H1 (cell line): Measurements from ENCODE around the gene IFNL4. TPM values are rescaled to one million over a fixed set of nuclear protein-coding genes. Genes with fewer than 3 reads are reported as not detected.

Experiments
- CTCF ChIA-PET: fragments of 300-600 bp; sonication (Branson Sonifier 250); formaldehyde crosslinking; loops from one replicate; lab custom pipeline; 2021; ENCODE audit not compliant: partially characterized antibody; lab: Charles Lee
- POLR2A ChIA-PET: fragments of 300-600 bp; sonication (Branson Sonifier 250); formaldehyde crosslinking; loops from one replicate; lab custom pipeline; 2021; ENCODE audit warnings: inconsistent platforms; ENCODE audit not compliant: partially characterized antibody; lab: Charles Lee
- DNase-seq, 2 experiments: peaks; one replicate each; pipeline versions ENCODE4 v3.0.0 to v3.0.0-alpha.2; 2010 to 2022; ENCODE audit warnings: low spot score in 2 of 2, low read depth in 1 of 2, mixed read lengths in 1 of 2
- FAIRE-seq: peaks from 2 replicates; lab custom pipeline; 2011; peaks lifted over from hg19 to GRCh38; lab: Jason Lieb, UNC
- H2AFZ ChIP-seq: 2 replicates; pipeline ENCODE4 v1.8.1; 2012; ENCODE audit warnings: low read length, inconsistent platforms
- H2AK5ac ChIP-seq: 2 replicates; pipeline ENCODE4 v1.6.1; 2013; ENCODE audit warnings: low read depth, low read length
- H2BK120ac ChIP-seq: replicated peaks from 2 replicates; pipeline ENCODE3; 2013; ENCODE audit warnings: low read depth, low read length, inconsistent platforms
- H2BK12ac ChIP-seq: 2 replicates; pipeline ENCODE4 v1.6.1; 2013; ENCODE audit warnings: low read depth, low read length
- H2BK15ac ChIP-seq: 2 replicates; pipeline ENCODE4 v1.6.1; 2013; ENCODE audit warnings: low read length
- H2BK20ac ChIP-seq: 2 replicates; pipeline ENCODE4 v1.6.1; 2013; ENCODE audit warnings: low read length
- H2BK5ac ChIP-seq: 2 replicates; pipeline ENCODE4 v1.6.1; 2013; ENCODE audit warnings: low read depth, low read length
- H3K14ac ChIP-seq: 2 replicates; pipeline ENCODE4 v1.6.1; 2013; ENCODE audit warnings: inconsistent platforms; ENCODE audit not compliant: insufficient read length
- H3K18ac ChIP-seq: 2 replicates; pipeline ENCODE4 v1.6.1; 2013; ENCODE audit warnings: low read length; ENCODE audit errors: extremely low read depth
- H3K23ac ChIP-seq: 2 replicates; pipeline ENCODE4 v1.6.1; 2013; ENCODE audit warnings: inconsistent platforms; ENCODE audit not compliant: insufficient read length
- H3K23me2 ChIP-seq: 2 replicates; pipeline ENCODE4 v1.6.1; 2013; ENCODE audit warnings: low read depth, low read length
- H3K27ac ChIP-seq: 2 replicates; pipeline ENCODE4 v1.6.1; 2011; ENCODE audit warnings: low read depth, low read length, inconsistent platforms
- H3K27me3 ChIP-seq, 4 experiments: replicated peaks in 1 of 4; 1 replicate in 1 of 4; 2 replicates in 3 of 4; pipeline versions ENCODE4 v1.6.1 to v1.8.1; 2011 to 2013; ENCODE audit warnings: low read length in 3 of 4, mild to moderate bottlenecking in 3 of 4, inconsistent platforms in 2 of 4, mixed read lengths in 2 of 4, moderate library complexity in 1 of 4; ENCODE audit not compliant: control insufficient read depth in 3 of 4, insufficient read depth in 3 of 4; ENCODE audit errors: extremely low read depth in 1 of 4
- H3K36me3 ChIP-seq, 4 experiments: 2 replicates each; pipeline versions ENCODE4 v1.6.1 to v1.8.1; 2011 to 2013; ENCODE audit warnings: mild to moderate bottlenecking in 4 of 4, low read length in 3 of 4, moderate library complexity in 2 of 4, control low read depth in 1 of 4, inconsistent platforms in 1 of 4; ENCODE audit not compliant: insufficient read depth in 4 of 4, control insufficient read depth in 2 of 4
- H3K4ac ChIP-seq: replicated peaks from 2 replicates; pipeline ENCODE3; 2013; ENCODE audit warnings: low read length, low read depth, mixed read lengths, inconsistent platforms; ENCODE audit not compliant: insufficient read length
- H3K4me1 ChIP-seq, 4 experiments: replicated peaks in 1 of 4; 1 replicate in 1 of 4; 2 replicates in 3 of 4; pipeline versions ENCODE4 v1.6.1 to v1.8.1; 2011 to 2013; ENCODE audit warnings: low read length in 3 of 4, inconsistent platforms in 2 of 4, mixed read lengths in 1 of 4; ENCODE audit not compliant: insufficient read depth in 4 of 4, control insufficient read depth in 3 of 4
- H3K4me2 ChIP-seq, 2 experiments: 2 replicates each; pipeline versions ENCODE4 v1.6.1 to v1.8.1; 2011 to 2013; ENCODE audit warnings: low read depth in 2 of 2, low read length in 2 of 2, control low read depth in 1 of 2, inconsistent platforms in 1 of 2, mild to moderate bottlenecking in 1 of 2; ENCODE audit not compliant: insufficient read depth in 1 of 2
- H3K4me3 ChIP-seq, 4 experiments: fragments of 200-600, 300-600 bp in 1 of 4; sonication (generic), shearing (Covaris generic), sonication (Bioruptor Twin) in 1 of 4; 2 replicates each; pipeline versions ENCODE4 v1.5.1 to v1.8.1; 2011 to 2016; ENCODE audit warnings: low read length in 4 of 4, low read depth in 3 of 4, control low read depth in 2 of 4, inconsistent platforms in 2 of 4, mild to moderate bottlenecking in 2 of 4, mixed read lengths in 1 of 4, moderate library complexity in 1 of 4; ENCODE audit not compliant: insufficient read depth in 2 of 4; ENCODE audit errors: extremely low read depth in 1 of 4
- H3K56ac ChIP-seq: replicated peaks from 2 replicates; pipeline ENCODE3; 2013; ENCODE audit warnings: low read depth, mild to moderate bottlenecking, mixed read lengths, low read length, inconsistent platforms; ENCODE audit not compliant: insufficient read length
- H3K79me1 ChIP-seq: 2 replicates; pipeline ENCODE4 v1.6.1; 2013; ENCODE audit warnings: low read depth, low read length, control low read depth
- H3K79me2 ChIP-seq, 2 experiments: 2 replicates each; pipeline versions ENCODE4 v1.6.1 to v1.8.1; 2012 to 2013; ENCODE audit warnings: low read length in 2 of 2, mild to moderate bottlenecking in 2 of 2, inconsistent platforms in 1 of 2; ENCODE audit not compliant: insufficient read depth in 2 of 2, control insufficient read depth in 1 of 2
- H3K9ac ChIP-seq, 4 experiments: replicated peaks in 1 of 4; 1 replicate in 1 of 4; 2 replicates in 3 of 4; pipeline versions ENCODE4 v1.6.1 to v1.8.1; 2011 to 2013; ENCODE audit warnings: low read depth in 3 of 4, low read length in 3 of 4, control low read depth in 2 of 4, mild to moderate bottlenecking in 2 of 4, moderate library complexity in 2 of 4, inconsistent platforms in 1 of 4; ENCODE audit errors: extremely low read depth in 1 of 4
- H3K9me3 ChIP-seq, 2 experiments: 2 replicates each; pipeline versions ENCODE4 v1.6.1 to v1.8.1; 2012 to 2013; ENCODE audit warnings: mild to moderate bottlenecking in 2 of 2, moderate library complexity in 2 of 2, control low read depth in 1 of 2, inconsistent platforms in 1 of 2, low read depth in 1 of 2, low read length in 1 of 2, mixed read lengths in 1 of 2; ENCODE audit not compliant: insufficient read depth in 2 of 2
- H4K20me1 ChIP-seq, 2 experiments: replicated peaks in 1 of 2; 2 replicates each; pipeline versions ENCODE3 to v1.8.1; 2011 to 2013; ENCODE audit warnings: inconsistent platforms in 2 of 2, low read length in 2 of 2, mild to moderate bottlenecking in 1 of 2; ENCODE audit not compliant: insufficient read depth in 2 of 2, control insufficient read depth in 1 of 2
- H4K5ac ChIP-seq: 2 replicates; pipeline ENCODE4 v1.6.1; 2013; ENCODE audit warnings: low read length, low read depth, mixed read lengths, inconsistent platforms; ENCODE audit not compliant: insufficient read length
- H4K8ac ChIP-seq: 2 replicates; pipeline ENCODE4 v1.8.0; 2013; ENCODE audit warnings: mild to moderate bottlenecking, moderate library complexity, low read length, inconsistent platforms; ENCODE audit not compliant: insufficient read depth; ENCODE audit errors: extremely low read depth
- H4K91ac ChIP-seq: replicated peaks from 2 replicates; pipeline ENCODE3; 2013; ENCODE audit warnings: low read length, mixed read lengths, inconsistent platforms; ENCODE audit not compliant: insufficient read length
- GABPA ChIP-seq: IDR thresholded peaks from 2 replicates; pipeline ENCODE4 v1.6.1; 2011; ENCODE audit warnings: mild to moderate bottlenecking, low read length, moderate library complexity, borderline replicate concordance; ENCODE audit not compliant: insufficient read depth
- RFX5 ChIP-seq: IDR thresholded peaks from 2 replicates; pipeline ENCODE4 v1.6.1; 2011; ENCODE audit warnings: low read depth, low read length, improper control_type of control experiment, borderline replicate concordance
- WGBS, 2 experiments: shearing (Covaris generic) in 1 of 2; methylation state at CpG; one replicate each; pipeline versions ENCODE4 v1.1.6 to v1.1.7; 2013 to 2015; ENCODE audit warnings: low lambda C conversion rate in 2 of 2, mixed read lengths in 2 of 2, inconsistent platforms in 1 of 2, low coverage in 1 of 2, missing lambda C conversion rate in 1 of 2; ENCODE audit not compliant: insufficient replicate concordance in 2 of 2, insufficient coverage in 1 of 2, insufficient read length in 1 of 2; ENCODE audit errors: extremely low coverage in 1 of 2, missing lambda C conversion rate in 1 of 2; 5-methylcytosine and 5-hydroxymethylcytosine counted together
- polyA plus RNA-seq, 7 experiments: library from polyadenylated mRNA; depleted of rRNA in 3 of 7; stranded (reverse) in 5 of 7; unstranded in 2 of 7; fragments of >200 nt in 5 of 7; fragments of 200-250 nt in 2 of 7; gene quantifications; 1 replicate in 5 of 7; 2 replicates in 1 of 7; 4 replicates in 1 of 7; pipeline versions ENCODE4 v1.2.1 to v1.2.3, GENCODE V29; 2011 to 2013; ENCODE audit warnings: missing spikeins in 2 of 7, mixed read lengths in 2 of 7
- total RNA-seq: library from RNA; stranded (reverse); fragmentation: NEBNext Ultra II Directional; extraction: Animal tissue kit (Norgen Biotek cat#: 25700); gene quantifications from 2 replicates; pipeline ENCODE4 v1.2.1, GENCODE V29; 2021

IFNL4 gene
- total and polyA plus RNA-seq, 2 of the 8 experiments (the other 6 are each of a cell fraction or from before 2014, with no cell fraction given), result not detected

DNA sequence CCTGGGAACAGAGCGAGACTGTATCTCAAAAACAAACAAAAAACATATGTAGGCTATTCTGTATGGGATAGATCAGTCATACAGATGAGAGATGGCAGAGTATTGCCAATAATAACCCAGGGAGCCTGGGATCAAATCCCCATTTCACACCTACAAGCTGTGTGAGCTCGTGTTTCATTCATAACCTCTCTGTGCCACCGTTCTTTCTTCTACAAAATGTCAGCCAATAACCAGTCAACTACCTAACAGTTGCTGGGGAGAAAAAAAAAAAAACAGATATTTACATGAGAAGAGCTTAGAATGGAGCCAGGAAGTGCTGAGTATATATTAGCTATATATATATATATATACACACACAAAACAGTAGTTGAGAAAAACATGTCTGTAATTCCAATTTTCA, 13.0 kb upstream of the IFNL4 start:
- peaks cover 36 to 59% (median 40%) of the 10 kb centered on the region in 4 experiments for H3K27me3 ChIP-seq
- no peak overlapping the region for H4K91ac ChIP-seq
- H3K4me2 ChIP-seq, result no peak overlapping the region
- peaks cover 0 to 13% (median 7%) of the 10 kb centered on the region in 4 experiments; a peak in 4 of 7 replicates for H3K4me1 ChIP-seq
- H3K79me2 ChIP-seq, result no peaks in the 10 kb centered on the region
- no peak overlapping the region for H3K9ac ChIP-seq
- DNase-seq (no peak), FAIRE-seq (no peak)
- H2AFZ ChIP-seq, result no peak overlapping the region
- H2BK12ac ChIP-seq, result no peak overlapping the region
- no peak overlapping the region for H2BK20ac ChIP-seq
- ChIA-PET POLR2A (interaction anchor here (0.7 kb wide), 1 partner anchor 31 kb away, joined by 3 read pairs; no protein-coding TSS in a partner anchor), CTCF (interaction anchor here (1.1 to 1.5 kb wide), 4 partner anchors 12 to 66 kb away, joined by 3 to 5 read pairs (median 4); no protein-coding TSS in a partner anchor)
- no peak overlapping the region for H3K27ac ChIP-seq
- H4K20me1 ChIP-seq, result peaks cover 0 to 4% of the 10 kb centered on the region in 2 experiments
- 85% methylated on average over 3 of the region's 3 CpGs; no CpG with 5 or more reads in 1 of the 2 experiments for WGBS, 2 experiments
- H3K14ac ChIP-seq, result no peak overlapping the region
- H3K79me1 ChIP-seq, result no peaks in the 10 kb centered on the region
- H3K23me2 ChIP-seq, result peaks cover 11% of the 10 kb centered on the region; the same call in 1 of the 2 replicates
- no peak overlapping the region for H3K4ac ChIP-seq
- no peak overlapping the region for H3K18ac ChIP-seq
- H3K56ac ChIP-seq, result no peak overlapping the region
- no peak overlapping the region for H3K4me3 ChIP-seq
- no peak overlapping the region for H2BK120ac ChIP-seq
- TF ChIP-seq RFX5 (peak; percentile 60; the same call in 1 of the 2 replicates), GABPA (no peak)
- peaks cover under 1 to 12% of the 10 kb centered on the region in 2 experiments; a peak in 2 of 4 replicates for H3K9me3 ChIP-seq
- no peak overlapping the region for H3K23ac ChIP-seq
- H4K5ac ChIP-seq, result no peak overlapping the region
- no peak overlapping the region for H2BK15ac ChIP-seq
- H2AK5ac ChIP-seq, result no peak overlapping the region
- H4K8ac ChIP-seq, result no peak overlapping the region
- no peaks in the 10 kb centered on the region for H3K36me3 ChIP-seq
- H2BK5ac ChIP-seq, result no peak overlapping the region
